ENCODE results near the gene PUM2.
"Not testable (repeated sequence)": the region's sequence is repeated elsewhere in the genome, so short reads cannot be mapped to it uniquely, and the experiment has no call there.

GRCh38 chr2:20243637-20244036 lies 107.0 kb downstream of the PUM2 start:
- TF ChIP-seq POLR2A, CTCF (IDR thresholded peaks at IDR 0.05): not testable (repeated sequence)
